Mucosa of gallbladder (tissue), 1 donor: Measurements from ENCODE around the gene NAA16. TPM values are rescaled to one million over a fixed set of nuclear protein-coding genes. Genes with fewer than 3 reads are reported as not detected.

Experiments used
- DNase-seq: peaks from one replicate; pipeline ENCODE4 v3.0.0-alpha.2; 2020; ENCODE audit warnings: low spot score
- total RNA-seq: library from RNA; stranded (reverse); gene quantifications from one replicate; pipeline ENCODE4 v1.2.1, GENCODE V29; 2021
- donor health status: DM: no; HTN: no; CAD: no.

The NAA16 gene
- total RNA-seq, 1 donor from 2014 or later, result 22.2 TPM

DNA sequence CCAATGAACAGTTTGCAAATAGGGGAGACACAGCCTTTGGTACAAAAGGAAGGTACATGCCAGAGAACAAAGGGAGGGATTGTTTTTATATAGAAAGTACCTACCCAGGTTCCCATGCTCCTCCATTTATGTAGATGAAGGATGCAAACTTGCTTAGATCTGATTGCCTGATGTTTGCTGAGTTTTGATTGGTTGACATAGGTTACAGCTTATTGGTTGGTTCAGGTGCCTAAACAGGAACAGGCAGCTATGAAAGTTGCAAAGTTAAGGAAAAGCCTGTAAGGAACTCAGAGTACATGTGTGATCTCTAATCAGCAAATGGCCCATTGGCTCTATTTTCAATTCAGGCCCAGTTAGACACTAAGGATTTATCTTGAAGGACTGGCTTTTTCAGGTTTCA is 6.5 kb upstream of the NAA16 start:
- DNase-seq, result no peak

DNA sequence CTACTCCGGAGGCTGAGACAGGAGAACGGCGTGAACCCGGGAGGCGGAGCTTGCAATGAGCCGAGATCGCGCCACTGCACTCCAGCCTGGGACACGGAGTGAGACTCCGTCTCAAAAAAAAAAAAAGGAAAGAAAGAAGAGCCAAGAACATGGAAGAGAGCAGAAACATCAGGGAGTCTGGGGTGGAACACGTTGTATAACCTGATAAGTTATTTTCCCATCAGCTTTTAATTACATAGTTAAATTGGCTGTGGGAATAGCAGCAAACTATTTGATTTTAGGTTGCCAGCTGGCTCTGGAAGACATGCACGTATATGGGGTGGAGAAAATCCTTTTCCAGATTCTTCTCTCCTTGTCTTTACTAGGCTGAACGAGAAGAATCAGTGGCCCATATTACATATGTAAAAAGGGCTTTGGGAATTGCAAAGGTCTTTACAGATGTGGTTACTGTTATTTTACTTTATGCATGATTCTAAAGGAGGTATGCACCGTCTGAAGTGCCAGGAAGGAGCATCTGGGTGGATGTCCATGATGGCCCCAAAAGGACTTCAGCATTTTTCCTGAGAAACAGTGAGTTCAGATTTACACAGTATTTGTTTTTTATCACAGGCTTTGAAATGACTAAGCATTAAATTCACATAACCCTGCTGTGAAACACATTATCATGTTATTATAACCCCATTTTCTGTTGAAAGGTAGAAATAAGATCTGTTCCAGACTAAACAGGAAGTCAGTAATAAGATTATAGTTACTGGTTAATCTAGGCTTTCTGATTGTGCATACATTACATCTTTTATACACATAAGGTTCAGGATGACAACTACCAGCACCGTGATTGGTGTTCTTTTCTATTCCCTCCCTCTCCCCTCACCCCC is 4.6 kb upstream of the NAA16 start:
- DNase-seq, result no peak

DNA sequence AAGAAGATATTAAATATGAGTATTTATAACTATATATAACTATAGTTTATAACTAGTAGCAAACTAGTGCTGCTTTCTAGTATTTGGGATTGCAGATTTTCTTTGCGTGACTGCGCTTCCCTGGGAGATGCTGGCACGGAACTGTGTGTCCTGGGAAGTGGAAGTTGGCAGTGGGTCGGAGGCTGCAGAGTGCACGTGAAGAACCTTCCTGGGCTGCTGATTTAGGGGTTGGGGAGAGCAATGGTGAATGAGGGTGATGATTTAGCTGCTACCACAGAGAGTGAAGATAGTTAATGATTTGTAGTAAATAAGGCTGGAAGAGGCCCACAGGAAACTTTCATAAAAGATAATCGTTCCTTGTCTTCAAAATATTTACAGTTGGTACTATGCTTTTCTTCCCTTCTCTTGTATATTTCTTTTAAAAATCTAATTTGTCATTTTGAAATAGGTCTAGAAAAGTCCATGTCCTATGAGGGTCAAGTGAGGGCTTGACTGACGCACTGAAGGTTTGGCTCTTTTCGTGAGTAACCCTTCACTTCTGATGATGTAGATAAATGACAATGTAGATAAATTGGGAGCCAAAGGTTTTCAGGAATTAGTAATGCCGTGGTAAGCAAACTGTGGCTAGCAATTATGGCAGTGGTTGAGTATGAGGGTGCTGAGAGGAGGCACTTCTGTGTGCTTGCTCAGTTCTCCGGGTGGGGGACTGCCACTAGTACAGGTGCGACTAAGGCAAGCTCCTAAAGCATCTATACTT is 3.0 kb upstream of the NAA16 start:
- no peak for DNase-seq

DNA sequence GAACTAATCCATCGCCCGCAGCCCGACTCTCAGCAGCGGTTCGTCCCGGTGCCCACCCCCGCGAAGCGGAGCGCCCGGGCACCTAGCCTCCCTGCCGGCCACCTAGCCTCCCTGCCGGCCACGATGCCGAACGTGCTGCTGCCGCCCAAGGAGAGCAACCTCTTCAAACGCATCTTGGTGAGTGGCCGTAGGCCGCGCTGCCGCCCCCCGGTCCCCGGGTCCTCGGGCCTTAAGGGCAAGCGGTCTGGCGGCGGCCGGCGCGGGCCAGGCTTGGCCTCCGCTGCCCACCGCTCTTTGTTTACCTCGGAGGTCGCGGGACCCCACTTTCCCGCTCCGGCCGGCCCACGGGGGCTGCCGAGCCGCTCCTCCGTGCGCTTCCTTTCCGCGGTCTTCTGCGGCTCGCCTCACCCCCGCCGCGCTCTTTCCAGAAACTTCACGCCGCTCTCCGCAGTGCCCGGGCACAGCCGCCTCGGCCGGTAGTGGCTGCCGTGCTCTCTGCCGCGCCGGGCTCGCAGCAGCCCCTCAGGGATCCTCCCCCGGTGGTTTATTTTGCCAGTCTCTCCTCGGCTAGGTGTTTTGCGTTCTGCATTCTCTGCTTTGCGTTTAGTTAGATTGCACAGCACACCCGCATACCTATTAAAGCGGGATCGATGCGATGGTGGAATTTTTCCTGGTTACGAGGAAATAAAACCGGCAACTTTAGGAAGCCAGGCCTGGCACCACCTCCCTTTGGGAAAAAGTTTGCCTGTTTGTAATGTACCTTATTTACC is 524 bp downstream of the NAA16 start:
- peak; percentile 37 for DNase-seq

DNA sequence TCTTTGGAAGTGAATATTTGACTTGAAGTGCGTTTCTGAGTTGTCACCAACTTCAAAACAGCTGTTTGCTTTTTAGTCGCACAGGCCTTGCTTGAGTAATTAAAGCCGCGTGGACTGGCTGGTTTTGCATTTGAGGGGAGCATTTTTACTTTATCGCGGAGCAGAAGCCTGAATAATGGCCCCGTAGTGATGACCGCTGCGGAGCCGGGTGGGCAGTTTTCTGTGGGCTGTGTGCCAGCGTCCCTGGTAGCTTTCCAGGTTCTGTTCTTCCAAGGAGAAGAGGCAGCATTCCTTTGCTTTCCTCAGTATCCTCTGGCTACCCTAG is 1.1 kb downstream of the NAA16 start:
- DNase-seq, result peak; percentile 46

- no peak for DNase-seq
These were observed 2.0 kb downstream of the NAA16 start for GRCh38 chr13:41313117-41313516.

- no peak for DNase-seq
These were observed 2.7 kb downstream of the NAA16 start for GRCh38 chr13:41313659-41314197.

DNA sequence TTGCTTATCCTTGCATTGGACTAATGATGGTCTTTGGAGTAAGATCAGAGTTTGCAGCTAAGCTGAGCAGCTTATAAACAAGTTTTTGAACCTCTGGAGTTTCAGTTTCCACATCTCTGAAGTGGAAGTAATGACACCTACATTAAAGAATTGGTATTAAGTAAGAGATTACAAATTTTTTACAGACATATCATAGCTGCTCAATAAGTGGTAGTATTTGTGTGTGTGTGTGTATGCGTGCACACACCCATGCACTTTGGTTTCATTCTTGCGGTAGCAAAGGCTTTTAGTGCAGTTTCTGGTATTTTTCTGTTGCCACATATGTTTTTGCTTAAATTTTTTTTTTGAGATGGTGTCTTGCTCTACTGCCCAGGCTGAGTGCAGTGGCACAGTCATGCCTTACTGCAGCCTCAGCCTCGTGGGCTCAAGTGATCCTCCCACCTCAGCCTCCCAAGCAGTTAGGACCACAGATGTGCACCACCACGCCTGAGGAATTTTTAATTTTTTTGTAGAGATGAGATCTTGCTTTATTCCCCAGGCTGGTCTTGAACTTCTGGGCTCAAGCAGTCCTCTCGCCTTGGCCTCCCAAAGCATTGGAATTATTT is 4.5 kb downstream of the NAA16 start:
- no peak for DNase-seq

DNA sequence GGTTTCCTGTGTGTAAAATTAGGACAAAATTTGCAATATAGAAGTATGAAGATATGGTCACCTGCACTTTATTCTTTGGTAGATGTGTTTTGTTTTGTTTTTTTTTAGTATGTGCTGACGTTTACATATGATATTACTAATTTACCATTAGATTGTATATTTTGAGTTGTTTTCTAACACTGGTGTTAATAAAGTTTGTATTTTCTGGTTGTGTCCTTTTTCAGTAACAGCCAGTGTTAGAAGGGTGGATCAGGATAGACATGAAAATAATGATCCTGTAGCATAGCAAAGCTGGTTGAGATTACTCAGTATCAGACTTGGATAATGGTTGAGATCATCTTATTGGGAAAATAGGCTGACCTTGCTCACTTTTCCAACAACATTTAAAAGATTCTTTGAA is 6.2 kb downstream of the NAA16 start:
- no peak for DNase-seq

DNA sequence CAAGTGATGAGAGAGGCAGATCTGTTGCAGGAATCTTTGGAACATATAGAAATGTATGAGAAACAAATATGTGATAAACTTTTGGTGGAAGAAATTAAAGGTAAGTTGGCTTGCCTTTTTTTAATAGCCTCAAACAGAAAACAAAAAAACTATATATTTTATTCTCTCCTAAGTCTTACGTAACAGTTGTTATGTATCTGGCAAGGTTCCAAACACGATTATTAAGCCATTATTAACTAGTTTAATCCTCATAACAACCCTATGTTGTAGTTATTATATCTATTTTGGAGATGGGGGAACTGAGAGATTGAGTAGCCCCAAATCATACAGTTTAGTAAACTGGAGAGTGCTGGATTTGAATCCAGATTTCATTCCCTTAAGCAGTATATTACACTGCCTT is 14.7 kb downstream of the NAA16 start:
- DNase-seq, result no peak

DNA sequence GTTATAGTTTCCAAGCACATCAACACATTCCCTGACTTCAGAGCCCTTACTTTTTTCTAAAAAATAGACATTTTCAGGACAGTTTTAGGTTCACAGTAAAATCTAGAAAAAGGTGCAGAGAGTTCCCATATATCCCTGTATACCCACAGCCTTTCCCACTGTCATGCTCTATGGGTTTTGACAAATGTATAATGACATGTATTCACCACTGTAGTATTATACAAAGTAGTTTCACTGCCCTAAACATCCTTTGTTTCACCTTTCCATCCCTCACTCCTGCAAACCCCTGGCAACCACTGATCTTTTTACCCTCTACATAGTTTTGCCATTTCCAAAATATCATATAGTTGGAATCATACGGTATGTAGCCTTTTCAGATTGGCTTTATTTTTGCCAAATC is 15.6 kb downstream of the NAA16 start:
- no peak for DNase-seq

GRCh38 chr13:41327994-41328790 is 17.1 kb downstream of the NAA16 start:
- no peak for DNase-seq

GRCh38 chr13:41332829-41333228 is 21.8 kb downstream of the NAA16 start:
- no peak for DNase-seq

DNA sequence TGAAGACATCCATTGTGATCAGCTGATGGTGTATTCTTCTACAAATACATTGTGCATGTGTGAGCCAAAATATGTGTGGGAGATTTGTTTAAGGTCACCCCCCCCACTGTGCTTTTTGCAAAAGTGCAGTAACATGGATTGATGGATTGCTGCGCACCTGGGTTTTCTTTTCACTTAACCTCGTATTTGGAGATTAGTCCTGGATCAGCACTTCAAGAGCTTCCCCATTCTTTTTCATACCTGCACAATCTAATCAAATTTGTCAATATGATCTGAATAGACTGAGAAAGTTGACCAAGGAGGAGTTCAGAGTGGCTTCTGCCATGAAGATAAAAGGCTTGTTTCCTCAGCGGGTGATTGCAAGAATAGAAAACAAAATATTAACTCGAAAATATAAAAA is 23.7 kb downstream of the NAA16 start:
- DNase-seq, result no peak

DNA sequence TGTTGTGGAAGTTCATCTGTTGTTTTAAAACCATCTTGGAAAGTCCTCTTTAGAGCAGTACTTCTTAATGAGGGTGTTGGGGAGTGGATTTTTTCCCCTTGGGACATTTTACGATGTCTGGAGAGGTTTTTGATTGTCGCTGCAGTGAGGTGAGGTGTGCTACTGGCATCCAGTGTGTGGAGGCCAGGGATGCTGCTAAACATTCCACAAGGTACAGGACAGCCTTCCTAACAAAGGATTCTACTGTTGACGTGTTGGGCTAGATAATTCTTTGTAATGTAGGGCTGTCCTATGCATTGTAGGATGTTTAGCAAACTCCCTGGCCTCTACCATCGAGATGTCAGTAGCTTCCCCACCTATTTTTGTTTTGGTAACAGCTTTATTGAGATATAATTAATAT is 33.3 kb downstream of the NAA16 start:
- no peak for DNase-seq

DNA sequence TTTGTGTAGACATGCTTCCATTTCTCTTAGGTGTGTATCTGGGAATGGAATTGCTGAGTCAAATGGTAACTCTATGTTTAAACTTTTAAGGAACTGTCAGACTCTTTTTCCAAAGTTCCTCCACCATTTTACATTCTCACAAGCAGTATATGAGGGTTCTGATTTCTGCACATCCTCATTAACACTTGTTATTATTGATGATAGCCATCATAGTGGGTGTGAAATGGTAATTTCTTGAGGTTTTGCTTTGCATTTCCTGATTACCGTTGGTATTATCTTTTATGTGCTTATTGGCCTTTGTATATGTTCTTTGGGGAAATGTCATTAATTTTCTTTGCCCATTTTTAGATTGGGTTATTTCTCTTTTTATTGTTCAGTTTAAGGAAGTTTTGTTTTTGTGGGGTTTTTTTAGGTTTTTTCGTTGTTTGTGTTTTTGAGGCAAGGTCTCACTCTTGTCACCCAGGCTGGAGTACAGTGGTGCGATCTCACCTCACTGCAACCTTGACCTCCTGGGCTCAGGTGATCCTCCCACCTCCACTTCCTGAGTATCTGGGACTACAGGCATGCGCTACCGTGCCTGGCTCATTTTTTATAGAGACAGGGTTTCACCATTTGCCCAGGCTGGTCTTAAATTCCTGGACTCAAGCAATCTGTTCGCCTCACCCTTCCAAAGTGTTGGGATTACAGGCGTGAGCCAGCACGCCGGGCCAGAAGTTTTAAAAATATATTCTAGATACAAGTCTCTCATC is 34.3 kb downstream of the NAA16 start:
- DNase-seq, result no peak

DNA sequence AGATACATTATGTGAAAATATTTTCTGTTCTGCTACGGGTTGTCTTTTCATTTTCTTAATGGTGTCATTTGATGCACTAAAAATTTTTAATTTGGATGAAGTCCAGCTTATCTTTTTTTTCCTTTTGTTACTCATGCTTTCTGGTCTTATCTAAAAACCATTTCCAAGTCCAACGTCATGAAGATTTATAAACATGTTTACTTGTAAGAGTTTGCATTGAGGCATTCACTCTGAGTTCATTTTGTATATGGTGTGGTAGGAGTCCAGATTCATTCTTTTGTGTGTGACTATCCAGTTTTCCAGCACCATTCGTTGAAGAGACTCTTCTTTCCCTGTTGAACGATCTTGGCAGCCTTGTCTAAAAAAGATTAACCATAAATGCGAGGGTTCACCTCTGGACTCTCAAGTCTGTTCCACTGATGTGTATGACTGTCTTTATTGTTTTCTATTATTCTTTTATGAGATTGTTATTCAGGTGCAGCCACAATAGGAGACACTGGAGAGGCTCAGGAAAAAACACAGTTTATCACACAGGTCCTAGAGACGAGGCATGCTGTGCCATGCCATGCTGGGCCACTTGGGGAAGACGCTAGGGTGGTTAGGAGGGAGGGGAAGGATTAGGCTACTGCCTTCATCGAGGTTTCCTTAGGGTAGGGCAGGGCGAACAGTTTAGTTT is 35.0 kb downstream of the NAA16 start:
- no peak for DNase-seq

DNA sequence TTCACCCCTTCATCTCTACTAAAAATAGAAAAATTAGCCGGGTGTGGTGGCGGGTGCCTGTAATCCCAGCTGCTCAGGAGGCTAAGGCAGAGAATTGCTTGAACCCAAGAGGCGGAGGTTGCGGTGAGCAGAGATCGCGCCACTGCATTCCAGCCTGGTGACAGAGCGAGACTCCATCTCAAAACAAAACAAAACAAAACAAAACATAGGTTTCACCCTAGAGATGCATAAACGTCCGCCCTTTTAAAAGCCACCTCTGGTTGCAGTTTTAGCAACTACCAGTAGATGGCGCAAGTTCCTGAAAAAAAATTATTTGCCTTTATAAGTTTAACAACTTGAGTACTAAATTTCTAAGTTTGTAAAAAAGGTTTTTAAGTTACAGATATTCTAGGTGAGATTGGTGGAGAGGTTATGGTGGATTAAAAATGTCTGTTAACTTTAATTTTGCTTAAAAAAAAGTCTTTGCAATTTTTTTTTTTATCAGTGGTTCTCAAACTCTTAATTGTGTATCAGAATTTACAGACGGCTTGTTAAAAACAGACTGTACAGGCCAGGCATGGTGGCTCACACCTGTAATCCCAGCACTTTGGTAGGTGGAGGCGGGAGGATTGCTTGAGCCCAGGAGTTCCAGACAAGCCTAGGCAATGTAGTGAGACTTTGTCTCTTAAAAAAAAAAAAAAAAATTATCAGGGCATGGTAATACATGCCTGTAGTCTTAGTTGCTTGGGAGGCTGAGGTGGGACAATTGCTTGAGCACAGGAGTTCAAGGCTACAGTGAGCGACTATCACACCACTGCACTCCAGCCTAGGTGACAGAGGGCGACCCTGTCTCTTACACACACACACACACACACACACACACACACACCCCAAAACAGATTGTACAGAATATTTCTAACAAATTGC is 42.1 kb downstream of the NAA16 start:
- DNase-seq, result peak; percentile 35

GRCh38 chr13:41354416-41354815 is 43.3 kb downstream of the NAA16 start:
- no peak for DNase-seq
